Neural cell (in vitro differentiated cells): ENCODE data around the gene SPPL3. TPM values are rescaled to one million over a fixed set of nuclear protein-coding genes. Genes with fewer than 3 reads are reported as not detected.

Experiments used
- H2AFZ ChIP-seq: fragments of 200-600, 300-800 bp; sonication (generic), shearing (Covaris generic); 2 replicates; pipeline ENCODE4 v1.6.0; 2014; ENCODE audit warnings: low read depth, mild to moderate bottlenecking, antibody characterized with exemption, low read length, moderate library complexity
- H3F3A ChIP-seq: fragments of 200-600 bp; shearing (Covaris generic); 2 replicates; pipeline ENCODE4 v1.6.1; 2016; ENCODE audit warnings: mild to moderate bottlenecking, moderate library complexity, mixed read lengths, antibody characterized with exemption, low read length; ENCODE audit not compliant: insufficient read depth, poor library complexity, severe bottlenecking
- H3K27ac ChIP-seq: fragments of 200-600, 300-800 bp; sonication (generic), shearing (Covaris generic); 2 replicates; pipeline ENCODE4 v1.5.1; 2014; ENCODE audit warnings: mild to moderate bottlenecking, low read length, moderate library complexity
- H3K27me3 ChIP-seq: fragments of 300-800, 200-600 bp; sonication (generic), shearing (Covaris generic); 2 replicates; pipeline ENCODE4 v1.6.0; 2014; ENCODE audit warnings: mild to moderate bottlenecking, low read depth, low read length, moderate library complexity; ENCODE audit not compliant: insufficient read depth
- H3K36me3 ChIP-seq: fragments of 300-800, 200-600 bp; sonication (generic), shearing (Covaris generic); 2 replicates; pipeline ENCODE4 v1.5.1; 2014; ENCODE audit warnings: mild to moderate bottlenecking, antibody characterized with exemption, low read length, moderate library complexity; ENCODE audit not compliant: insufficient read depth
- H3K4me2 ChIP-seq: fragments of 300-800, 200-600 bp; sonication (generic), shearing (Covaris generic); 2 replicates; pipeline ENCODE4 v1.6.0; 2014; ENCODE audit warnings: mild to moderate bottlenecking, low read length
- H3K4me3 ChIP-seq: fragments of 300-800, 200-600 bp; sonication (generic), shearing (Covaris generic); 2 replicates; pipeline ENCODE4 v1.5.1; 2014; ENCODE audit warnings: mild to moderate bottlenecking, low read length, moderate library complexity
- H3K79me2 ChIP-seq: fragments of 200-600 bp; shearing (Covaris generic); replicated peaks from 2 replicates; pipeline ENCODE4 v1.6.0; 2014; ENCODE audit warnings: mild to moderate bottlenecking, low read length, moderate library complexity; ENCODE audit not compliant: insufficient read depth
- H3K9ac ChIP-seq: fragments of 300-800, 200-600 bp; sonication (generic), shearing (Covaris generic); 2 replicates; pipeline ENCODE4 v1.6.1; 2016; ENCODE audit warnings: mild to moderate bottlenecking, low read length, mixed read lengths
- H3K9me2 ChIP-seq: fragments of 200-600 bp; shearing (Covaris generic); 2 replicates; pipeline ENCODE4 v1.6.1; 2016; ENCODE audit warnings: mild to moderate bottlenecking, low read length, mixed read lengths; ENCODE audit not compliant: insufficient read depth
- H3K9me3 ChIP-seq: fragments of 200-600, 300-800 bp; sonication (generic), shearing (Covaris generic); 2 replicates; pipeline ENCODE4 v1.6.1; 2016; ENCODE audit warnings: mild to moderate bottlenecking, mixed run types, low read length, moderate library complexity, mixed read lengths
- H4K20me1 ChIP-seq: fragments of 200-600 bp; shearing (Covaris generic); 2 replicates; pipeline ENCODE4 v1.6.1; 2016; ENCODE audit warnings: mild to moderate bottlenecking, mixed run types; ENCODE audit not compliant: insufficient read depth
- CTCF ChIP-seq: fragments of 450-650 bp; IDR thresholded peaks from 2 replicates; pipeline ENCODE4 v1.5.1; 2014; ENCODE audit warnings: antibody characterized with exemption, mild to moderate bottlenecking, moderate library complexity; ENCODE audit not compliant: poor library complexity, severe bottlenecking
- EP300 ChIP-seq: fragments of 450-650 bp; conservative IDR thresholded peaks from 2 replicates; pipeline ENCODE4 v1.6.1; 2014; ENCODE audit warnings: antibody characterized with exemption, mild to moderate bottlenecking, moderate library complexity; ENCODE audit not compliant: poor library complexity, severe bottlenecking
- EZH2 ChIP-seq: fragments of 200-600, 300-800 bp; shearing (Covaris generic), sonication (generic); IDR thresholded peaks from 2 replicates; pipeline ENCODE4 v1.6.1; 2014; ENCODE audit warnings: antibody characterized with exemption, low read length, borderline replicate concordance, mild to moderate bottlenecking; ENCODE audit not compliant: insufficient read depth, poor library complexity, severe bottlenecking
- MXI1 ChIP-seq: fragments of 450-650 bp; conservative IDR thresholded peaks from 2 replicates; pipeline ENCODE4 v1.6.1; 2014; ENCODE audit warnings: antibody characterized with exemption, mild to moderate bottlenecking; ENCODE audit not compliant: poor library complexity, severe bottlenecking
- POLR2AphosphoS5 ChIP-seq: IDR thresholded peaks from 2 replicates; pipeline ENCODE4 v1.6.1; 2012
- RAD21 ChIP-seq: fragments of 450-650 bp; conservative IDR thresholded peaks from 2 replicates; pipeline ENCODE4 v1.6.1; 2014; ENCODE audit warnings: antibody characterized with exemption, mild to moderate bottlenecking, moderate library complexity
- SMC3 ChIP-seq: fragments of 450-650 bp; conservative IDR thresholded peaks from 2 replicates; pipeline ENCODE4 v1.6.1; 2014; ENCODE audit warnings: antibody characterized with exemption, mild to moderate bottlenecking, moderate library complexity; ENCODE audit not compliant: poor library complexity
- TAF1 ChIP-seq: IDR thresholded peaks from 2 replicates; pipeline ENCODE4 v1.6.1; 2012; ENCODE audit warnings: low read depth
- polyA plus RNA-seq: library from polyadenylated mRNA; depleted of rRNA; stranded (reverse); fragments of >200 nt; gene quantifications from 2 replicates; pipeline ENCODE4 v1.2.3, GENCODE V29; 2014
- TF ChIP-seq, protein P1 (sequence below): IDR thresholded peaks from 2 replicates; pipeline ENCODE4 v1.6.1; 2012; ENCODE audit warnings: borderline replicate concordance

Gene SPPL3
- polyA plus RNA-seq, 1 donor from 2014 or later, result 21.3 TPM

DNA sequence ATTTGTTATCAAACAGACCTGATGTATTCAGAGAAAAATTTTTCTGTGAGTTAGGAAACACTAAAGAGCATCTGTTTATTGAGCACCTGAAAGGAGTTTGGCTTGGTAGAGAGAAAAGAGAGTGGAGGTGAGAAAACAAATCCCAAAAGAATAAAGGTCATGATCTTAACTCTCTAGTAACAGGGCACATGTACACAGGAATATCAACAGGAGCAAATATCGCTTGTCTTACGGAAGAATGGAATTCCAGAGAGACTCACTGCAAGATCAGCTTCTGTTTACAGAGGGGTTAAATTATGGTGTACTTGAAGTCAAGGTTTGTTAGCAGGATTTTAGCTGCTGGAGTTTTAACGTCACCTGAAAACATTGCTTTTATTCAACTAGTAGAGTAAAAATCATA lies 78.8 kb downstream of the SPPL3 start:
- H3K4me2 ChIP-seq, result no peak overlapping the region
- no peaks in the 10 kb centered on the region for H3F3A ChIP-seq
- TF ChIP-seq CTCF, result no peak
- no peak for TF ChIP-seq TAF1
- no peak for TF ChIP-seq EP300
- TF ChIP-seq MXI1, result no peak
- TF ChIP-seq, protein P1, sequence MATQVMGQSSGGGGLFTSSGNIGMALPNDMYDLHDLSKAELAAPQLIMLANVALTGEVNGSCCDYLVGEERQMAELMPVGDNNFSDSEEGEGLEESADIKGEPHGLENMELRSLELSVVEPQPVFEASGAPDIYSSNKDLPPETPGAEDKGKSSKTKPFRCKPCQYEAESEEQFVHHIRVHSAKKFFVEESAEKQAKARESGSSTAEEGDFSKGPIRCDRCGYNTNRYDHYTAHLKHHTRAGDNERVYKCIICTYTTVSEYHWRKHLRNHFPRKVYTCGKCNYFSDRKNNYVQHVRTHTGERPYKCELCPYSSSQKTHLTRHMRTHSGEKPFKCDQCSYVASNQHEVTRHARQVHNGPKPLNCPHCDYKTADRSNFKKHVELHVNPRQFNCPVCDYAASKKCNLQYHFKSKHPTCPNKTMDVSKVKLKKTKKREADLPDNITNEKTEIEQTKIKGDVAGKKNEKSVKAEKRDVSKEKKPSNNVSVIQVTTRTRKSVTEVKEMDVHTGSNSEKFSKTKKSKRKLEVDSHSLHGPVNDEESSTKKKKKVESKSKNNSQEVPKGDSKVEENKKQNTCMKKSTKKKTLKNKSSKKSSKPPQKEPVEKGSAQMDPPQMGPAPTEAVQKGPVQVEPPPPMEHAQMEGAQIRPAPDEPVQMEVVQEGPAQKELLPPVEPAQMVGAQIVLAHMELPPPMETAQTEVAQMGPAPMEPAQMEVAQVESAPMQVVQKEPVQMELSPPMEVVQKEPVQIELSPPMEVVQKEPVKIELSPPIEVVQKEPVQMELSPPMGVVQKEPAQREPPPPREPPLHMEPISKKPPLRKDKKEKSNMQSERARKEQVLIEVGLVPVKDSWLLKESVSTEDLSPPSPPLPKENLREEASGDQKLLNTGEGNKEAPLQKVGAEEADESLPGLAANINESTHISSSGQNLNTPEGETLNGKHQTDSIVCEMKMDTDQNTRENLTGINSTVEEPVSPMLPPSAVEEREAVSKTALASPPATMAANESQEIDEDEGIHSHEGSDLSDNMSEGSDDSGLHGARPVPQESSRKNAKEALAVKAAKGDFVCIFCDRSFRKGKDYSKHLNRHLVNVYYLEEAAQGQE, result no peak
- TF ChIP-seq SMC3, result no peak
- no peak for TF ChIP-seq RAD21
- TF ChIP-seq POLR2AphosphoS5, result no peak
- TF ChIP-seq EZH2, result no peak
- no peaks in the 10 kb centered on the region for H4K20me1 ChIP-seq
- no peaks in the 10 kb centered on the region for H3K36me3 ChIP-seq
- H3K79me2 ChIP-seq, result peaks cover 4% of the 10 kb centered on the region
- H2AFZ ChIP-seq, result no peak overlapping the region
- no peaks in the 10 kb centered on the region for H3K9me2 ChIP-seq
- H3K9me3 ChIP-seq, result no peaks in the 10 kb centered on the region
- H3K27ac ChIP-seq, result no peak overlapping the region
- H3K9ac ChIP-seq, result no peak overlapping the region
- no peaks in the 10 kb centered on the region for H3K27me3 ChIP-seq
- no peak overlapping the region for H3K4me3 ChIP-seq

DNA sequence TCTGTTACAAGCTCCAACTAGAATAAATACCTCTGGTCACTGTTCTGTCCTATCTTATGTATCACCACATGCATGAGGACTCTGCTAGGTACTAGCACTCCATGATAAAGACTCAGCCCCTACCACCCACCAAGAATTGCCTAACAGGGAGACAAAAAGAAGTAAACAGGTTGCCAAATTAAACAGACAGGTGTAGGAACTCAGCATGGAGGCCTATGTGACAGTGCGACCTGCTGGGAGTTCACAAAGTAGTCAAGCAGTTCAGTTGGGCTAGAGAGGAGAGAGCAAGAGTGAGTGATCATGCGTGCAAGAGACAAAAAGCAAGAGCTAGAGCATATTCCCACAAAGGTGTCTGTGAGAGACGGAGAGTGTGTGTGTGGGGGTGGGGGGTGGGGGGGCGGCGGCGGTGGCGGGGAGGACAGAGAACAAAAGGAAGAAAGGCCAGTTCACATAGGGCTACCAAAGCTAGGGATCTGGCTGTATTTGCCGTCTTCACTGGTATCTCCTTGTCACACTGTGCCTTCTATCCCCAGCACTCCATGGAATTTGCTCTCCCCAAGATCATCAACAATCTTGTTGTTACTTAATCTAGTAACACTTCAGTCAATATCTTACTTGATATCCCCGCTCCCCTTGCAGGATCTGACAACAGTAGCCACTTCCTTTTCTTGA lies 81.2 kb downstream of the SPPL3 start:
- Histone ChIP-seq H3K9ac (no peak overlapping the region), H3K36me3 (no peaks in the 10 kb centered on the region)

More for the DNA sequence above, 81.2 kb downstream of the SPPL3 start:
- Histone ChIP-seq H3K27me3 (no peaks in the 10 kb centered on the region), H4K20me1 (no peaks in the 10 kb centered on the region), H3K9me3 (no peaks in the 10 kb centered on the region), H3K27ac (no peak overlapping the region), H3K4me3 (no peak overlapping the region), H3K79me2 (peaks cover 4% of the 10 kb centered on the region), H3F3A (no peaks in the 10 kb centered on the region), H3K4me2 (no peak overlapping the region), H2AFZ (no peak overlapping the region), H3K9me2 (no peaks in the 10 kb centered on the region)
- no peak for TF ChIP-seq POLR2AphosphoS5
- no peak for TF ChIP-seq RAD21
- TF ChIP-seq TAF1, result no peak
- TF ChIP-seq EP300, result no peak
- TF ChIP-seq MXI1, result no peak
- TF ChIP-seq, protein P1, result no peak
- TF ChIP-seq SMC3, result no peak
- no peak for TF ChIP-seq CTCF
- no peak for TF ChIP-seq EZH2
